Astrocyte of the cerebellum (primary cell): ENCODE data around the gene SCN1B.

Experiments used
- DNase-seq: peaks from one replicate; pipeline ENCODE4 v3.0.0-alpha.2; 2011; ENCODE audit warnings: low read depth
- H3K4me3 ChIP-seq: 2 replicates; pipeline ENCODE4 v1.5.1; 2011; ENCODE audit warnings: mild to moderate bottlenecking, low read depth, low read length, moderate library complexity
- in situ Hi-C: cut with HindIII; loops from 2 replicates; pipeline ENCODE4 v1.10.0; 2017; ENCODE audit warnings: low sequenced_read_pairs
- TF ChIP-seq, protein P1 (sequence below): IDR thresholded peaks from 2 replicates; pipeline ENCODE4 v1.5.1; 2012; ENCODE audit warnings: low read length, low read depth, moderate library complexity, mild to moderate bottlenecking; ENCODE audit errors: missing control alignments

SCN1B gene

DNA sequence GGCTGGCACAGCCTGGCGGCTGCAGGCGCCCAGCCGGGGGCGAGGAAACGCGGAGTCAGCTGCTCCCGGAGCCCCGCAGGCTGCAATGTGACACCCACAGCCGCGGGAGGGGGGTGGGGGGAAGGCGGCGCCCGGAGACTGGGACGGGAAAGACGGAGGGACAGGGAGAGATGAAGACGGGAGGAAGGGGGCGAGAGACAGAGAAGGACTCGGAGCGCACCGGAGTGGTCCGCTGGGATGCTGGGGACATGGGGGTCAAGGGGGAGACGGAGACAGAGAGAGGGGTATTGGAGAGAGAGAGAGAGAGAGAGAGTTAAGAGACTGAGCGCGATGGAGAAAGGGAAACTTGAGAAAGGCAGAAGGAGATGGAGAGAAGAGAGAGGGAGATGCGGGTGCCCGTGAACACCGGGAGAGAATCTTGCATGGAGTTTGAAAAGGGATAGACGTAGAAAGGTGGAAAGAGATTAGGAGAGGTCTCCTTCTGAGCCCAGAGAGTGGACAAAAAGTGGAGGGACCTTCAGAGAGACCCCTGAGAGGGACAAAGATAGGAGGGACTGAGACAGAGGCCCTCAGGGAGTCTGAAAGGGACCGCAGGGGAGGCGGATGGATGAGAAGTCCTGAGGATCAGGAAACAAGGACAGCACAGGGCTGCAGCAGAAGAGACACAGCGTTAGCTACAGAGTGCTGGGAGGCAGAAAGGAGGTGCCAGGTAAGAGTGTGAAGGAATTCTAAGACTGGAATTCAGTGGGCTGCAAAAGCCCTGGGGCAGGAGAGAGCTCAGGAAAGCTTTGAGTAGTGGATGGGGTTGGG lies 1.0 kb downstream of the SCN1B start:
- TF ChIP-seq, protein P1, sequence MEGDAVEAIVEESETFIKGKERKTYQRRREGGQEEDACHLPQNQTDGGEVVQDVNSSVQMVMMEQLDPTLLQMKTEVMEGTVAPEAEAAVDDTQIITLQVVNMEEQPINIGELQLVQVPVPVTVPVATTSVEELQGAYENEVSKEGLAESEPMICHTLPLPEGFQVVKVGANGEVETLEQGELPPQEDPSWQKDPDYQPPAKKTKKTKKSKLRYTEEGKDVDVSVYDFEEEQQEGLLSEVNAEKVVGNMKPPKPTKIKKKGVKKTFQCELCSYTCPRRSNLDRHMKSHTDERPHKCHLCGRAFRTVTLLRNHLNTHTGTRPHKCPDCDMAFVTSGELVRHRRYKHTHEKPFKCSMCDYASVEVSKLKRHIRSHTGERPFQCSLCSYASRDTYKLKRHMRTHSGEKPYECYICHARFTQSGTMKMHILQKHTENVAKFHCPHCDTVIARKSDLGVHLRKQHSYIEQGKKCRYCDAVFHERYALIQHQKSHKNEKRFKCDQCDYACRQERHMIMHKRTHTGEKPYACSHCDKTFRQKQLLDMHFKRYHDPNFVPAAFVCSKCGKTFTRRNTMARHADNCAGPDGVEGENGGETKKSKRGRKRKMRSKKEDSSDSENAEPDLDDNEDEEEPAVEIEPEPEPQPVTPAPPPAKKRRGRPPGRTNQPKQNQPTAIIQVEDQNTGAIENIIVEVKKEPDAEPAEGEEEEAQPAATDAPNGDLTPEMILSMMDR = no peak
- H3K4me3 ChIP-seq = peak overlapping the region; percentile 49
- in situ Hi-C loops = no loop called here
- no peak for DNase-seq

DNA sequence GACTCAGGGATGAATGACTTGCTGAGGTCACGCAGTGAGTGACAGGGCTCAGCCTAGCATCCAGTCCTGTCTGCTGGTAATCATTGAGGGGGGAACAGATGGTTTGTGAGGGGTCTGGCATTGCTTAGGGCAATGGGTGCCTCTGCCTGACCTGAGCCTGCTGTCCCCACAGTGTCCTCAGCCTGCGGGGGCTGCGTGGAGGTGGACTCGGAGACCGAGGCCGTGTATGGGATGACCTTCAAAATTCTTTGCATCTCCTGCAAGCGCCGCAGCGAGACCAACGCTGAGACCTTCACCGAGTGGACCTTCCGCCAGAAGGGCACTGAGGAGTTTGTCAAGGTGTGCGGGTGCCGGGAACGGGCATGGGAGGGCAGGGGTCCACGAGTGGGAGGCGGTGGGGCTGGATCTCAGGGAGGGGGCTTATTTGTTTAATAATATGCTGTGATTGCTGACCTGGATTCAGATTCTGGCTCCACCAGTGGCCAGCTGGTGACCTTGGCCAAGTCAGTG lies 2.1 kb downstream of the SCN1B start:
- in situ Hi-C loops = no loop called here
- TF ChIP-seq, protein P1 = no peak
- no peak overlapping the region for H3K4me3 ChIP-seq
- DNase-seq = no peak

DNA sequence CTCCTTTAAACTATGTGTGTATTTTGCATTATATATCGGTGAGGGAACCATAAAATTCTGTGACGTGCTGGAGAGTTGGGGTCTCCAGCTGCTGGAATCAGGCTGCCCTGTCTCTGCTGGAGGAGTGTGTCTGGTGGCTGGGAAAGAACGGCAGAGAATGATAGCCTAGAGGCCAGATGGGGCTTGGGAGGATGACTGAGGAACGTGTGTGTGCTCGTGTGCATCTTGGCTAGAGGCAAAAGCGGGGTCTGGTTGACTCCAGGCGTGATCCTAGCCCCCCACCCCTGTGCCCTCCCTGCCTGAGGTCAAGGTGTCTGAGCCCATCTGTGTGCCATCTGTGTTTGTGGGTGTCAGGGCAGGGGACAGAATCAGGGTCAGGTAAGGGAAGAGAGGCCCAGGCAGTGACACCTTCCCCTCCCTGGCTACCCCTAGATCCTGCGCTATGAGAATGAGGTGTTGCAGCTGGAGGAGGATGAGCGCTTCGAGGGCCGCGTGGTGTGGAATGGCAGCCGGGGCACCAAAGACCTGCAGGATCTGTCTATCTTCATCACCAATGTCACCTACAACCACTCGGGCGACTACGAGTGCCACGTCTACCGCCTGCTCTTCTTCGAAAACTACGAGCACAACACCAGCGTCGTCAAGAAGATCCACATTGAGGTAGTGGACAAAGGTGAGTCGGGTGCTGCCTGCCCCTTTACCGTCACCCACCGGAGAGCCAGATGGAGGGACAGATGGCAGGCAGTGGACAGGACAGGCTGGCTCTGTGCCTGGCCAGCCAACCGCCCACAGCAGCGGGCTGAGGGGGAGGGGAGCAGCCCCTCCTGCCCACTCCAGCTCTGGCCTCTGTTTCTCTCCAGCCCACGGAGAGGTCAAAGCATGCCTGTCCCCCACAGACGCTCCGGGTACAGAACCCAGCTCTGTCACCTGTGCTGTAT lies 3.1 kb downstream of the SCN1B start:
- TF ChIP-seq, protein P1 = no peak
- DNase-seq = no peak
- H3K4me3 ChIP-seq = no peak overlapping the region
- in situ Hi-C loops = no loop called here

DNA sequence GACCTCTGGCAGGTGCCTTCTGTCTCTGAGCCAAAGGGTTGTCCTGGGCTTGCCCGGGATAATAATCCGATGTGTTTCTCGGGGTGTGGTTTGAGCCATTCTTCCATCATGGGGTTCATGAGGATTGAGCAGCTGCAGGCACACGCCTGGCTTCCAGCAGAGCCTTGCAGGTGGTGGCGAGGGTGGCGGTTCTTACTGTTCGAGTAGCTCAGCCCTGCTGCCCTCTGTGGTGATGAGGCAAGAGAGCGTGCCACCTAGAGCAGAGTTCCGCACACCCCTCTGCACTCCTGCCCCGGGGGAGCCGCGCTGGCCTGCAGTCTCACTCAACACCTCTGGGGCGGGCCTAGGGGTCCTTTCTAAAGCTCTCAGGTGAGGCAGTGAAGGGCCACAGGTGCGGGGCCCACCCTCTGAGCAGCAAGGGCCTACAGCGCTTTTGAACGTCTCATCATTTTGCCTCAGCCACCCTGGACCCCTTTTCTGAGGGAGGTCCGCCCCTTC lies 3.8 kb downstream of the SCN1B start:
- TF ChIP-seq, protein P1 = no peak
- DNase-seq = no peak
- in situ Hi-C loops = no loop called here
- no peak overlapping the region for H3K4me3 ChIP-seq

DNA sequence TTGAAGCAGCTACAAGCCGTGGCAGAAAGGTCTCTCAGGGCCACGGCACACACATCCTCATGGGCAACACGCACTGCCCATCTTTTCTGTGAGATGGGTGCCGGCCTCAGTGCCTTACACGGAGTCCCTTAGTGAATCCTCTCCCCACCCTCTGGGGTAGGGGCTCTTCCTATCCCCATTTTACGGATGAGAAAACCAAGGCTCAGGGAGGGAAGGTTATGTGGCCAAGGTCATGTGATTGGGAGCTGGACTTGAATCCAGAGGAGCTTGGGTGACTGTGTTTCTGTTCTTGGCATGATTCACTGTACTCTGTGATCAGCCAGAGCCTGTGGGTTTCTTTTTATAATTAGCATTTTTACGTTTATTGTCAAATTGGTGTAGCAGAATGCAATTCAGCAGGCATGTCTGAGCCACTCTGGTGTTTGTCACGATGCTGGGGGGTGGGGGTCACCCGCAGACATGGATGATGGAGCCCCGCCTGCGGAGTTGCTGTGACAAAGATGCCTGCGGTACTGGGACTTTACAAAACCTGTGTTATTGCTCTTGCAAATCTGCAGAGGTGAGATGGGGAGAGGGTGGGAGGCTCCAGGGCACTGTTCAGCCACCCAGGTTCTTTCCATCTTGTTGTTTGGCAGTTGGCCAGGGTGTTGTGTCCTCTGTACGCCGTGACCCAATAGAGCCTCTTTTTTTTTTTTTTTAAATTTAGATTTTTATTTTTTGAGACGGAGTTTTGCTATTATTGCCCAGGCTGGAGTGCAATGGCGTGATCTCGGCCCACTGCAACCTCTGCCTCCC lies 4.5 kb downstream of the SCN1B start:
- H3K4me3 ChIP-seq = no peak overlapping the region
- no peak for DNase-seq
- TF ChIP-seq, protein P1 = no peak
- in situ Hi-C loops = no loop called here
